GM12801 (cell line): ENCODE results near the gene PCBP3.

Source experiments
- TF ChIP-seq, protein P1 (sequence below): IDR thresholded peaks from one replicate; pipeline ENCODE4 v1.5.1; 2011; ENCODE audit warnings: control low read depth; ENCODE audit not compliant: insufficient read length; ENCODE audit errors: extremely low read depth

The PCBP3 gene

DNA sequence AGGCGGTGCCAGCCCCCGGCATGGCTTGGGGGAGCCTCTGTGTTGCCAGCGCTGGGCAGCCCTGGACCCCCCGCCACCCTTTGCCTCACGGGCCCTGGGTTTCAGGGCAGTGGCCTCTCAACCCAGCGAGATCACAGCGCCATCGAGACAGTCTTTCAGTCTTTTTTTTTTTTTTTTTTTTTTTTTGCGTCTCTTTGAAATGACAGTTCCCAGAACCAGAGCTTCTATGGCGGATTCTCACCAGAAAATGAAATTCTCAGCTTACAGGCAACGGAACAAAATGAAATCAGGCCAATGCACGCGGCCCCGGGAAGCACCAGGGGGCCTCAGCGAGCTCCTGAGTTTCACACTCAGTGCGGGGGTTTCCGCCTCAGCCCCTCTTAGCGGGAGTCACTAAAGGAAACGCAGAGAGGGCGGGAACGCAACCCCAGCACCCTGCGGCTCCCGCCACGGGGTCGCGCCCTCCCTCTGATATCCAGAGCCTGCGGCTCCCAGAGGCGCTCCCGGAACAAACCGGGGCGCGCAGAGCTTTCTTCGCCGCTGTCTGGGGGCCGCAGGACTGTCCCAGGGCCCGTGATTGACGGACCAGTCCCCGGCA is 330.0 kb downstream of the PCBP3 start:
- TF ChIP-seq, protein P1, sequence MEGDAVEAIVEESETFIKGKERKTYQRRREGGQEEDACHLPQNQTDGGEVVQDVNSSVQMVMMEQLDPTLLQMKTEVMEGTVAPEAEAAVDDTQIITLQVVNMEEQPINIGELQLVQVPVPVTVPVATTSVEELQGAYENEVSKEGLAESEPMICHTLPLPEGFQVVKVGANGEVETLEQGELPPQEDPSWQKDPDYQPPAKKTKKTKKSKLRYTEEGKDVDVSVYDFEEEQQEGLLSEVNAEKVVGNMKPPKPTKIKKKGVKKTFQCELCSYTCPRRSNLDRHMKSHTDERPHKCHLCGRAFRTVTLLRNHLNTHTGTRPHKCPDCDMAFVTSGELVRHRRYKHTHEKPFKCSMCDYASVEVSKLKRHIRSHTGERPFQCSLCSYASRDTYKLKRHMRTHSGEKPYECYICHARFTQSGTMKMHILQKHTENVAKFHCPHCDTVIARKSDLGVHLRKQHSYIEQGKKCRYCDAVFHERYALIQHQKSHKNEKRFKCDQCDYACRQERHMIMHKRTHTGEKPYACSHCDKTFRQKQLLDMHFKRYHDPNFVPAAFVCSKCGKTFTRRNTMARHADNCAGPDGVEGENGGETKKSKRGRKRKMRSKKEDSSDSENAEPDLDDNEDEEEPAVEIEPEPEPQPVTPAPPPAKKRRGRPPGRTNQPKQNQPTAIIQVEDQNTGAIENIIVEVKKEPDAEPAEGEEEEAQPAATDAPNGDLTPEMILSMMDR, result no peak

DNA sequence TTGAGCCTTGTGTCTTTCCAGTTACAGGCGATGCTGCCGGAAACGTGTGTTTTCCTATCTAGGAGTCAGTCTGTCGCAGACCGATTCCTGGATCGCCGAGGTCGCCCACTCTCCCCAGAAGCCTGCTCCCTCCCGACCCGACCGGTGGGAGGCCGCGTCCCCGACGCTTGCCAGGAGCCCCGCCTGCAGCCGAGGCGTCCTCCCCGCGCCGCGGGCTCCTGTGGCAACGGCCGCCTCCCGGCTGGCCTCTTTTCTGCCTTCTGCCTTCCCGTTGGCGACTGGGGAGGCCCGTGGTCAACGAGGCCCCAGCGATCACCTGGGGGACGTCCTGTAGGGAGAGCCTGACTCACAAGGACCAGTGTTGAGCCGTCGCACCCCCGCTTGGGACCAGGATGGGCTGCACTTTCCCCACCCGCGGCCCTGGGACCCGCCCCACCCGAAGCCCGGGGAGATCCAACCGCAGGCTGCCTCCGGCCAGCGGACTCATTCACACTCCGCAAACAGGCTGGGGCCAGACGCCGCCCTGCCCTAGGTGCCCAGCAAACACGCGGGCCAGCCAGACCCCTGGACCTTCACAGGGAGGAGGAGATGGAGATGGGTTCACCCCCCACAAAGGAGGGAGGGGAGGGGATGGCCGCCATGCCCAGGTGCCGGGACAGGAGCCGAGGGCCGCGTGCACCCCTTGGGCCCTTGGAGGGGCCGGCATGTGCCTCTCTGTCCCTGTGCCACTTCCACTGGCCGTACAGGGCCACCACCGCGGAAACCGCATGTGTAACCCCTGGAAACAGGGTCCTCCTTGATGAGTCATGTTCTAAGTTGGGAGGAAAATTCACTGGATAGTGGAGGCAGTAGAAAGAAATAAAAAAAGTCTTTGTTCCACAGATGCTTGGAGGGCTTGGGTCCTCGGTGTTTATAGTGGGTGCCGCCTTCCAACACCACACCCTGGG is 330.8 kb downstream of the PCBP3 start:
- TF ChIP-seq, protein P1, result no peak

DNA sequence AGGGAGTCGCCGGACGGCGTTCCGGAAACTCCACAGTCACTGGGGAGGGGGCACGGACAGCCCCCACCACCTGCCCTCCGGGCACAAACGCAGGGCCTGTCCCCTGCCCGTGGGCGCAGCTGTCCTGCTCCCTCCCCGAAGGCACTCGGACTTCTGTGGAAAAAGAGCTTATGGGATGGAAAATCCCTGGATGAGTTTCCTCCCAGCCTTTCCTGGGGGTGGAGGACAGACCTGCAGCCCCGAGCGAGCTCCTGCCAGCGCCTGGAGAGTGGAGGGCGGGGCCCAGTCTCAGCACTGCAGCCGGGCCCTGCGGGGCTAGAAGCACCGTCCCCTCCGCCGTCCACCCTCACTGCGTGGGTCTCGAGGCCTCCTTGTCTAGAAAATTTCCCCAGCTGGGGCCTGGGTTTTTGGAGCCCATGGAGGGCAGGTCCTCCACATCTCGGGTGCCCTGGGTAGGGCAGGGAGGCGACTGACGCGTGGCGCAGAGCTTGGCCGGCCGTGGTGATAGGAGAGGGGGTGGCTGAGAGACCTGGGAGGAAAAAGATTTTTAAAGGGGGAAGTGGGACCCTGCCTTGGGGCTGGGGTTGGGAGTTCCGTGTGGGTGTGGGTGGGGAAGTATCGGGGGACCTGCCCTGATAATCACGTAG is 331.6 kb downstream of the PCBP3 start:
- TF ChIP-seq, protein P1, result no peak

DNA sequence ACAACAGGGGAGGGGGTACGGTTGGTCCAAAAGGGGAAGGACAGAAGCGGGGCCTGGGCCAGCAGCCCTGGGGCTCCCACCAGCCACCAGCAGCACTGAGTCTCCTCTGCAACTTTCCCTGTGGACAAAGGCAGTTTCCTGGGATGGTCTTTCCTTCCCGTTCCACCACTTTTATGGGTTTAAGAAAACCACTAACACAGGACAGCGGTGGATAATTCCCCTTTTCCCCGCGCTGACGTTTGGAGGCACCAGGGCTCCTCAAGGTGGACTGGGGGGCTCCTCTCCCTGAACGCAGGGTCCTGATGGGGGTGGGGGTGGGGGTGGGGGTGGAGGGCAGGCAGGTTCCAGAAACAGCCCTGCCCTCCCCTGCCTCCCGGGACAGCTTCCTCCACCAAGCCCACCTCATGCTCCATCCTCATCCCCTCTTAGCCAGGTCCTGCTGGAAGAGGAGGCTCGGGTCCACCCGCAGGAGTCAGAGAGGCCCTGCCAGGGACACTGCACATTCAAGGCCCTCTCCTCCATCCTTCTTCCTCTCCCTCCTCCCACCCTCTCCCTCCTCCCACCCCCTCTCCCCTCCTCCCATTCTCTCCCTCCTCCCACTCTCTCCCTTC is 333.3 kb downstream of the PCBP3 start:
- TF ChIP-seq, protein P1, result no peak

DNA sequence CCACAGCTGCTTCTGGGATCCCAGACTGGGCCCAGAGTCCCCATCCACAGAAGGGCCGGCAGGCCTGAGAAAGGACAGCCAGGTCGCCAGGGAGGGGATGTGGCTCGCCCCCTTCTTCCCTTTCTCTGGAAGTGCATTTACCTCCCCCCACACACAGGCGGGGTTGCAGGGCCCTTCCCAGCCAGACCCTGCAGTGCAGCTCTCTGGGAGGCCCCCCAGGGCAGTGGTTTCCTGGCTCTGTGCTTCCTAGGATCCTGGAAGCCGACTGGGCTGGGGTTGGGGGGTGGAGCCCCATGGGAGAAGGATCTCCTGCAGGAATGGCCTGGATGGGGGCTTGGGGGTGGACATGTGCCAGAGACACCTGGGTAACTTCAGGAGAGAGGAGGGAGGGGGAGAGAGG is 333.9 kb downstream of the PCBP3 start:
- TF ChIP-seq, protein P1, result no peak

DNA sequence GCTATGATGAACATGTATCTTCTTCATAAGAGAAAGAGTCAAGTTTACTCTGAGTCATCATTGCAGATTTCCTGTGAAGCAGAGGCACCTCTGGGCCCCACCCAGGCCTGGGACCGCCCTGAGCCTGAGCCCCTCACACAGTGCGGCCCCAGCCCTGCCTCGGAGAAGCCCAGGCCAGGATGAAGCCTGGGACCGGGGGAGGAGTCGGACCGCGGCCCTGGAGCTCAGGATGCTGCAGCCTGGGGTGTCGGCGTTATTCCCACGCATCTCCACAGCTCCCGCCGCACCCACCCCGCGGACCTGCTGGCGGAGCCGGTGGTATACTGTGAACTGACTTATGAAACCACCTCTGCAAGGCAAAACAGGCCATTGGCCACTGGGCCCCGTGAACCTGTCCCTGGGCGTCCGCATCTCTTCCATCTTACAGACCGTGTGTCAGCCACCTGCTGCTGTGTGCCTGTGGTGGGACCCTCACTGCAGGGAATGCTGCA is 335.7 kb downstream of the PCBP3 start:
- TF ChIP-seq, protein P1, result no peak

DNA sequence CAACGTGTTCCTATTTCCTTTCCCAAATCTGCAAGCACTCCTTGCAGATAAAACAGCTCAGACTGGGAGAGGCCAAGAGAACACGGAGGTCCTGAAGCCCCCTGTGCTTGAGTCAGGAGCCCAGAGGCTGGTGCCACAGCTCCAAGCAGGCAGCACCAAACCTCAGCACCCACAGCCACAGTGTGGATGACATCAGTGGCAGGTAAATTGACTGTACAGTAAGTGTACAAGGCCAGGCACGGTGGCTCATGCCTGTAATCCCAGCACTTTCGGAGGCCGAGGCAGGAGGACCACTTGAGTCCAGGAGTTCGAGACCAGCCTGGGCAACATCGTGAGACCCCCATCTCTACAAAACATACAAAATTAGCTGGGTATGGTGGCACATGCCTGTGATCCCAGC is 336.1 kb downstream of the PCBP3 start:
- TF ChIP-seq, protein P1, result no peak
